Measurements from ENCODE around the gene STK32B.
"Not testable (repeated sequence)": the region's sequence is repeated elsewhere in the genome, so short reads cannot be mapped to it uniquely, and the experiment has no call there.

STK32B gene

GRCh38 chr4:5424901-5425300, 373.6 kb downstream of the STK32B start:
- DNase-seq (ENCODE audit: extremely low spot score), result no peak
- ChIA-PET POLR2A (no interaction called here), CTCF (no interaction called here)
- no peak for TF ChIP-seq CTCF (IDR thresholded peaks at IDR 0.05; ENCODE audit: control extremely low read depth, extremely low read depth, low read depth, missing control alignments)

- ChIA-PET POLR2A (no interaction called here), CTCF (no interaction called here)
- no peak for TF ChIP-seq CTCF (IDR thresholded peaks at IDR 0.05; ENCODE audit: control extremely low read depth, extremely low read depth, low read depth, missing control alignments)
- no peak for DNase-seq (ENCODE audit: extremely low spot score)
These were observed 378.5 kb downstream of the STK32B start for GRCh38 chr4:5429747-5430146.

- no peak for DNase-seq (ENCODE audit: extremely low spot score)
- ChIA-PET CTCF (no interaction called here), POLR2A (no interaction called here)
- TF ChIP-seq CTCF (IDR thresholded peaks at IDR 0.05; ENCODE audit: control extremely low read depth, extremely low read depth, low read depth, missing control alignments), result no peak
These were observed 381.9 kb downstream of the STK32B start for GRCh38 chr4:5433196-5433595.

- DNase-seq (ENCODE audit: extremely low spot score), result no peak
- CTCF ChIA-PET, result no interaction called here
- POLR2A ChIA-PET, result no interaction called here
- no peak for TF ChIP-seq CTCF (IDR thresholded peaks at IDR 0.05; ENCODE audit: control extremely low read depth, extremely low read depth, low read depth, missing control alignments)
These were observed 383.9 kb downstream of the STK32B start for GRCh38 chr4:5435201-5435600.

GRCh38 chr4:5435823-5436222, 384.5 kb downstream of the STK32B start:
- CTCF ChIA-PET, result no interaction called here
- POLR2A ChIA-PET, result no interaction called here
- no peak for TF ChIP-seq CTCF (IDR thresholded peaks at IDR 0.05; ENCODE audit: control extremely low read depth, extremely low read depth, low read depth, missing control alignments)
- no peak for DNase-seq (ENCODE audit: extremely low spot score)

- POLR2A ChIA-PET; DNase-seq (ENCODE audit: extremely low spot score); CTCF ChIA-PET: not testable (repeated sequence)
These were observed 392.9 kb downstream of the STK32B start for GRCh38 chr4:5443976-5444802.

GRCh38 chr4:5444918-5445517, 393.7 kb downstream of the STK32B start:
- TF ChIP-seq CTCF (IDR thresholded peaks at IDR 0.05; ENCODE audit: control extremely low read depth, extremely low read depth, low read depth, missing control alignments), result no peak
- ChIA-PET CTCF (no interaction called here), POLR2A (no interaction called here)
- DNase-seq (ENCODE audit: extremely low spot score), result no peak

All from GM10248 (cell line).